GM10248 (cell line): Measurements from ENCODE around the gene GRP.

Experiments
- CTCF ChIA-PET: fragments of 300-600 bp; sonication (Branson Sonifier 250); formaldehyde crosslinking; extraction: SDS; loops from one replicate; lab custom pipeline; 2021; ENCODE audit warnings: antibody characterized with exemption; lab: Yijun Ruan, JAX
- POLR2A ChIA-PET: fragments of 350-650 bp; sonication (Branson Sonifier 250); formaldehyde crosslinking; extraction: SDS; loops from one replicate; lab custom pipeline; 2020; ENCODE audit warnings: antibody characterized with exemption; lab: Yijun Ruan, JAX
- DNase-seq: peaks from one replicate; pipeline ENCODE4 v3.0.0; 2012; ENCODE audit errors: extremely low spot score
- CTCF ChIP-seq: IDR thresholded peaks from 2 replicates; pipeline ENCODE4 v1.5.1; 2012; ENCODE audit warnings: mild to moderate bottlenecking, low read depth; ENCODE audit errors: extremely low read depth, missing control alignments, control extremely low read depth

Gene GRP

DNA sequence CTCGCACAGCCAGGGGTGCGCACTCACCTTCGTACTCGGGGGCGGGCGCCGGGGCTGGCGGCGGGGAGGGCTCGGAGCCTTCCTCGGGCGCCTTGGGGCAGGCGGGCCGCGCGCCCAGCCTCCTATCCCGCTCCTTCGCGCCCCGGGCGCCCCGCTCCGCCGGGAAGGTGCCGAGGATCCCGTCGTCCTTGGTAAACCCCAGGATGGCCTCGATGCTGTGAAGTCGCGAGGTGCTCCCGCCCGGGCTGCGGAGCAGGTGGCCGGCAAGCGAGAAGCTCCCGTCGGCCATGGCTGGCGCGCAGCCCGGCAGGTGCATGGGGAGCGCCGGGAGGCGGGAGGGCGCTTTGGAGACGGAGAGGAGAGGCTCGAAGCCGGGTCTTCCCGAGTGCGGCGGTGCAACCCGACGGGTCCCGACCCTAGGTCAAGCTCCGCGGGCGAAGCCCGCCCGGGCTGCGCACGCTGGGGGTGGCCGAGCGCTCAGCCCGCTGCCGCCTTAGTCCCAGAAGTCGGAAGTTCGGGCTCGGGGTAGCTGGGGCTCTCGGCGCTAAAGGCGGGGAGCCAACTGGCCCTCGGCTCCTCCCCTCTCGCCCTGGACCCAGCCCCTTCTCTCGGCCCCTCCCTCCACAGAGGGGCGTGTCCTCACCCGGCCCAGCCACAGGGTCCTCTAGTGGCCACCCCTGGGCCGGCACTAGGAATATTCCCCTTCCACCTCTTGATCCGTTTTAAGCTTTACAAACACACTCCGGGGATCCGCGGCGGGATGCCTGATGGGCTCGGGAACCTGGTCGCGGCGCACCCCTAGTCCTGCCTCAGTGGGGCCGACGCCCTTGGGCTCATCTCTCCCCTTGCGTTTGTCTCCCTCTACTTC, 53.2 kb downstream of the GRP start, which contains the start of gene RAX:
RAX (minus strand) TSS at position 564 of the 868 bp plus-strand sequence; CDS start at position 316, 248 bp downstream.
- POLR2A ChIA-PET, result interaction anchor here (0.5 kb wide), 1 partner anchor 1346 kb away, joined by 3 read pairs; no protein-coding TSS in a partner anchor
- TF ChIP-seq CTCF, result peak; percentile 7
- peak; percentile 73 for DNase-seq
- CTCF ChIA-PET, result interaction anchor here (0.7 to 2.4 kb wide), 5 partner anchors 9 to 129 kb away, joined by 3 to 8 read pairs (median 4); no protein-coding TSS in a partner anchor

- ChIA-PET CTCF (interaction anchor here (1.2 to 1.5 kb wide), 2 partner anchors 10 to 129 kb away, joined by 3 to 8 read pairs; no protein-coding TSS in a partner anchor), POLR2A (no interaction called here)
- DNase-seq, result no peak
Measured at GRCh38 chr18:59273759-59274532, 54.0 kb downstream of the GRP start.

GRCh38 chr18:59274533-59274928, 54.6 kb downstream of the GRP start:
- ChIA-PET POLR2A (no interaction called here), CTCF (interaction anchor here (0.7 kb wide), 1 partner anchor 11 kb away, joined by 3 read pairs; no protein-coding TSS in a partner anchor)
- DNase-seq, result no peak
- TF ChIP-seq CTCF, result no peak

More at GRCh38 chr18:59273759-59274532, 54.0 kb downstream of the GRP start:
- no peak for TF ChIP-seq CTCF

- CTCF ChIA-PET, result interaction anchor here (0.7 to 1.7 kb wide), 3 partner anchors 12 to 204 kb away, joined by 3 to 4 read pairs (median 3); no protein-coding TSS in a partner anchor
- TF ChIP-seq CTCF, result no peak
Measured at GRCh38 chr18:59275406-59275949, 55.5 kb downstream of the GRP start.

DNA sequence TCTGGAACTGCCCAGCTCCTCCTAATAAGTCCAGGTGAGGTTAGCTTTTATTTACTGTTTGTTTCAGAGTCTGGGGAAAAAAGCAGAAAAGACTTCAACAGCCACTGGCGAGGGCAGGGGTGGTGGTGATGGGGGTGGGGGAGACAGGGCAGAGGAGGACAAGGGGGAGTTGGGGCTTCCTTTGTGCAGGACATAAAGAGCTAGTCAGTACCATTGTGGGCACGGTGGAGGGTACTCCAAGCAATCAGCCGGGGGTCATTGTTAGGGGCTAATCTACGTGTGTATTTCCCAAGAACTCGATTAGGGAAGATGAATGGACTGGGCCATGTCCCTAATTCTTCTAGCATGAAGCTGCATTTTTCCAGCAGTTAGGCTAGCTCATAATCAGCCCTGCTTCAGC, 56.1 kb downstream of the GRP start:
- DNase-seq, result no peak
- ChIA-PET CTCF (interaction anchor here (1.0 to 1.7 kb wide), 3 partner anchors 12 to 205 kb away, joined by 3 to 4 read pairs (median 3); no protein-coding TSS in a partner anchor), POLR2A (no interaction called here)
- TF ChIP-seq CTCF, result no peak

More at GRCh38 chr18:59275406-59275949, 55.5 kb downstream of the GRP start:
- DNase-seq, result no peak
- POLR2A ChIA-PET, result no interaction called here
